Measurements from ENCODE around the gene SPATA31C2. TPM values are rescaled to one million over a fixed set of nuclear protein-coding genes. Genes with fewer than 3 reads are reported as not detected.

The SPATA31C2 gene
- total RNA-seq, 1 donor from 2014 or later: not detected

- Mint-ChIP-seq H3K27ac (no peak overlapping the region), H3K27me3 (no peaks in the 10 kb centered on the region), H3K4me3 (no peak overlapping the region), H3K4me1 (no peaks in the 10 kb centered on the region), H3K36me3 (ENCODE audit: low read depth) (no peaks in the 10 kb centered on the region), H3K9me3 (no peaks in the 10 kb centered on the region)
- intact Hi-C loops (cut with micrococcal nuclease): no loop called here
- no peak for ATAC-seq (ENCODE audit: low read depth)
- TF ChIP-seq CTCF (IDR thresholded peaks at IDR 0.05): no peak
- ChIA-PET POLR2A (no interaction called here), CTCF (no interaction called here)
- no peak for DNase-seq
These were observed 36.0 kb upstream of the SPATA31C2 start for GRCh38 chr9:88174324-88174723.

DNA sequence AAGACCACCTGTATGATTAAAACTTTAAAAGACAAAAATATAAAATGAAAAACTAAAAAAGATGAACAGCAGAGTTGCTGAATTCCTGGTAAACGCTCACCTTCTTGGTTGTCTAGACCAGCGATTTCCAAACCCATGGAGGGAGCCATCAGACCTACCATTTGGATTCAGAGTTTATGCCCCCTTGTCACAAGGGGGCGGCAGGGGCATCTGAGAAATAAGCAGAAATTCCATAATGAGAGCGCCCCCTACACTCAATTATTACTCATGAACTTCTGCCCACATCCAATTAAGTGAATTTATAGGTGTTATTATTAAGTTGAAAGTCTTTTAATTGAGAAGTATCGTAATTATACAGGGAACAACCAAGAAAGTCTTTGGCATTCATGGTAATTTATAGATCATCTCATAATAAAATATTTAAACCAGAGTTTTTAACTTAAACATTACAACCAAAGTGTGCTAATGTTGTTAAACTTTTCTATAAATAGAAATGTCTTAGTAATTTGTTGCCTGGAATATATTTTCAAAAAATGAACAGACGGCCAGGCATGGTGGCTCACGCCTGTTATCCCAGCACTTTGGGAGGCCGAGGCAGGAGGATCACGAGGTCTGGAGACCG lies 35.2 kb upstream of the SPATA31C2 start:
- Mint-ChIP-seq H3K27ac (no peak overlapping the region), H3K4me3 (no peak overlapping the region), H3K4me1 (no peaks in the 10 kb centered on the region), H3K27me3 (no peaks in the 10 kb centered on the region), H3K36me3 (ENCODE audit: low read depth) (no peaks in the 10 kb centered on the region), H3K9me3 (no peaks in the 10 kb centered on the region)
- CTCF ChIA-PET: no interaction called here
- POLR2A ChIA-PET: no interaction called here
- DNase-seq (no peak), ATAC-seq (ENCODE audit: low read depth) (no peak)
- intact Hi-C loops (cut with micrococcal nuclease): no loop called here
- no peak for TF ChIP-seq CTCF (IDR thresholded peaks at IDR 0.05)

DNA sequence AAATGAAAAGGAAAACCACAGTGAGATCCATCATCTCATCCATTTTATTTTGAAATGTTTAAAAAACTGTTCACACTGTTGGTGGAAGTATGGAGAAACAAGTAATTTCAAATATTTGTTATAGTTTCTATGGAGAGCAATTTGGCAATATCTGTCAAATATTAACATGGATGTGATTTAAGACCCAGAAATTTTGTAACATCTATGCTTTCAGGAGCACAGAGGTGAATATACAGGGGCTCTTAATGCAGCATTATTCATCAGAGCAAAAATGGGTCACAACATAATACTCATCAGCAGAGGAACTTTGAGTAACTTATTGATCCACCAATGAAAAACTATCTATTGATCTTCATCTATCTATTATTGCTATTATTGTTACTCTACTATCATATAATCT lies 31.4 kb upstream of the SPATA31C2 start:
- Mint-ChIP-seq H3K27ac (no peak overlapping the region), H3K36me3 (ENCODE audit: low read depth) (no peaks in the 10 kb centered on the region), H3K27me3 (peaks cover 8% of the 10 kb centered on the region), H3K4me1 (no peaks in the 10 kb centered on the region), H3K9me3 (peaks cover 2% of the 10 kb centered on the region), H3K4me3 (no peak overlapping the region)
- CTCF ChIA-PET: no interaction called here
- ATAC-seq (ENCODE audit: low read depth) (no peak), DNase-seq (no peak)
- intact Hi-C loops (cut with micrococcal nuclease): no loop called here
- POLR2A ChIA-PET: no interaction called here
- no peak for TF ChIP-seq CTCF (IDR thresholded peaks at IDR 0.05)

GRCh38 chr9:88168564-88168963 lies 30.3 kb upstream of the SPATA31C2 start:
- ChIA-PET CTCF (no interaction called here), POLR2A (no interaction called here)
- intact Hi-C loops (cut with micrococcal nuclease): no loop called here
- ATAC-seq (ENCODE audit: low read depth): no peak
- Mint-ChIP-seq H3K4me1 (no peaks in the 10 kb centered on the region), H3K36me3 (ENCODE audit: low read depth) (no peaks in the 10 kb centered on the region), H3K9me3 (peaks cover 2% of the 10 kb centered on the region), H3K27ac (no peak overlapping the region), H3K4me3 (no peak overlapping the region), H3K27me3 (peaks cover 8% of the 10 kb centered on the region)
- no peak for TF ChIP-seq CTCF (IDR thresholded peaks at IDR 0.05)
- DNase-seq: no peak

- no peak for DNase-seq
- CTCF ChIA-PET: no interaction called here
- TF ChIP-seq CTCF (IDR thresholded peaks at IDR 0.05): no peak
- Mint-ChIP-seq H3K27me3 (peaks cover 8% of the 10 kb centered on the region), H3K4me3 (no peak overlapping the region), H3K36me3 (ENCODE audit: low read depth) (no peaks in the 10 kb centered on the region), H3K4me1 (no peaks in the 10 kb centered on the region), H3K9me3 (peaks cover 8% of the 10 kb centered on the region), H3K27ac (no peak overlapping the region)
- intact Hi-C loops (cut with micrococcal nuclease): no loop called here
- ATAC-seq (ENCODE audit: low read depth): no peak
- POLR2A ChIA-PET: no interaction called here
These were observed 28.4 kb upstream of the SPATA31C2 start for GRCh38 chr9:88166660-88167059.
